Osteoblast (primary cell): ENCODE measurements around the gene LRRK1. TPM values are rescaled to one million over a fixed set of nuclear protein-coding genes. Genes with fewer than 3 reads are reported as not detected.
A peak's percentile ranks its signal among the peaks of the same experiment; 100 is the strongest.

ENCODE experiments used
- DNase-seq: peaks from one replicate; pipeline ENCODE4 v3.0.0; 2011; ENCODE audit warnings: low spot score, mixed read lengths; ENCODE audit not compliant: insufficient read length; ENCODE audit errors: missing footprints
- H2AFZ ChIP-seq: 2 replicates; pipeline ENCODE4 v1.6.0; 2011; ENCODE audit warnings: mild to moderate bottlenecking, low read length
- H3K27ac ChIP-seq: 2 replicates; pipeline ENCODE4 v1.5.1; 2011; ENCODE audit warnings: mild to moderate bottlenecking, low read depth, low read length, moderate library complexity
- H3K27me3 ChIP-seq: 2 replicates; pipeline ENCODE4 v1.6.0; 2012; ENCODE audit warnings: mild to moderate bottlenecking, control low read depth, inconsistent platforms, low read length, moderate library complexity; ENCODE audit not compliant: insufficient read depth
- H3K36me3 ChIP-seq: 2 replicates; pipeline ENCODE4 v1.5.1; 2011; ENCODE audit warnings: mild to moderate bottlenecking, low read length, control low read depth, moderate library complexity; ENCODE audit not compliant: insufficient read depth
- H3K4me1 ChIP-seq: 2 replicates; pipeline ENCODE4 v1.5.1; 2011; ENCODE audit warnings: mild to moderate bottlenecking, low read length, control low read depth, moderate library complexity; ENCODE audit not compliant: insufficient read depth
- H3K4me2 ChIP-seq: 2 replicates; pipeline ENCODE4 v1.6.0; 2011; ENCODE audit warnings: mild to moderate bottlenecking, low read length; ENCODE audit not compliant: insufficient read depth
- H3K4me3 ChIP-seq: fragments of 200-600 bp; sonication (generic); 3 replicates; pipeline ENCODE4 v1.5.1; 2012; ENCODE audit warnings: mild to moderate bottlenecking, low read length, inconsistent platforms; ENCODE audit not compliant: insufficient read depth
- H3K79me2 ChIP-seq: 2 replicates; pipeline ENCODE4 v1.6.0; 2012; ENCODE audit warnings: mild to moderate bottlenecking, low read length, control low read depth, inconsistent platforms; ENCODE audit not compliant: insufficient read depth
- H3K9me3 ChIP-seq: 2 replicates; pipeline ENCODE4 v1.5.1; 2011; ENCODE audit warnings: low read depth, low read length, control low read depth
- H4K20me1 ChIP-seq: 2 replicates; pipeline ENCODE4 v1.6.0; 2012; ENCODE audit warnings: mild to moderate bottlenecking, low read length, control low read depth; ENCODE audit not compliant: insufficient read depth
- total RNA-seq: library from RNA; depleted of rRNA; stranded (reverse); fragments of >200 nt; gene quantifications from 2 replicates; pipeline ENCODE4 v1.2.3, GENCODE V29; 2012
- TF ChIP-seq, protein P1 (sequence below): IDR thresholded peaks from 2 replicates; pipeline ENCODE4 v1.5.1; 2011; ENCODE audit warnings: mild to moderate bottlenecking, low read depth, low read length, moderate library complexity; ENCODE audit errors: extremely low read depth

Gene LRRK1
- total RNA-seq, 1 donor, result 15.2 TPM

DNA sequence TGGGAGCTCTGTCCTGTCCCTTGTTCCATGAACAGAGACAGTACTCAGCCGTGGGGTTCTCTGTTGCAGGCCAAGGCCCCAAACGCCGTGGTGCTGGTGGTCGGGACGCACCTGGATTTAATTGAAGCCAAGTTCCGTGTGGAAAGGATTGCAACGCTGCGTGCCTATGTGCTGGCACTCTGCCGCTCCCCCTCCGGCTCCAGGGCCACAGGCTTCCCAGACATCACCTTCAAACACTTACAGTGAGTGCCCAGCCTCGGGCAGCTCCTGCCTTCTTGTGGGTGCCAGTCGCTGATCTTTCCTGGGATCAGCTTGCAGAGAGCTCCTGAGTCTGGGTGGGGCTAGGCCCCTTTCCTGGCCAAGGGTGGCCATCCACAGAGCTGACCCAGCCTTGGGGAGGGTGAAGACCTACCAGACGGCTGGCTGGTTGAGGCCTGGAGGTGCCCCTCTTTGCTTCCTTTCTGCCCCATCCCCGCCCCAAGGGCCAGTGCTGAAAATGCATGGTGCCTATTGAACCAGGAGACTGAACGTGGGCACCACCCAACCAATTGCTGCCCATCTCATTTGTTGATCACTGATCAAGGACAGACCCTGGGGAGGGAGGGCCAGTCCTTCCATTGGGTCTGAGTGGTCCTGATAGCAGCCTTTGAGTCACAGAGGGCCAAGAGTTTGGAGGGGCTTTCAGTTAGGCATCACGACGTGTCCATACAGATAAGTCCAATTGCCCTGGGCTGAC, 106.9 kb downstream of the LRRK1 start:
- no peak overlapping the region for H2AFZ ChIP-seq
- H3K27ac ChIP-seq, result no peak overlapping the region
- H3K9me3 ChIP-seq, result no peaks in the 10 kb centered on the region
- no peak overlapping the region for H3K4me3 ChIP-seq
- TF ChIP-seq, protein P1, sequence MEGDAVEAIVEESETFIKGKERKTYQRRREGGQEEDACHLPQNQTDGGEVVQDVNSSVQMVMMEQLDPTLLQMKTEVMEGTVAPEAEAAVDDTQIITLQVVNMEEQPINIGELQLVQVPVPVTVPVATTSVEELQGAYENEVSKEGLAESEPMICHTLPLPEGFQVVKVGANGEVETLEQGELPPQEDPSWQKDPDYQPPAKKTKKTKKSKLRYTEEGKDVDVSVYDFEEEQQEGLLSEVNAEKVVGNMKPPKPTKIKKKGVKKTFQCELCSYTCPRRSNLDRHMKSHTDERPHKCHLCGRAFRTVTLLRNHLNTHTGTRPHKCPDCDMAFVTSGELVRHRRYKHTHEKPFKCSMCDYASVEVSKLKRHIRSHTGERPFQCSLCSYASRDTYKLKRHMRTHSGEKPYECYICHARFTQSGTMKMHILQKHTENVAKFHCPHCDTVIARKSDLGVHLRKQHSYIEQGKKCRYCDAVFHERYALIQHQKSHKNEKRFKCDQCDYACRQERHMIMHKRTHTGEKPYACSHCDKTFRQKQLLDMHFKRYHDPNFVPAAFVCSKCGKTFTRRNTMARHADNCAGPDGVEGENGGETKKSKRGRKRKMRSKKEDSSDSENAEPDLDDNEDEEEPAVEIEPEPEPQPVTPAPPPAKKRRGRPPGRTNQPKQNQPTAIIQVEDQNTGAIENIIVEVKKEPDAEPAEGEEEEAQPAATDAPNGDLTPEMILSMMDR, result no peak
- H3K79me2 ChIP-seq, result no peaks in the 10 kb centered on the region
- no peaks in the 10 kb centered on the region for H3K27me3 ChIP-seq
- DNase-seq, result peak; percentile 8
- H4K20me1 ChIP-seq, result no peaks in the 10 kb centered on the region
- no peak overlapping the region for H3K4me2 ChIP-seq
- peaks cover 51% of the 10 kb centered on the region for H3K36me3 ChIP-seq
- no peaks in the 10 kb centered on the region for H3K4me1 ChIP-seq

DNA sequence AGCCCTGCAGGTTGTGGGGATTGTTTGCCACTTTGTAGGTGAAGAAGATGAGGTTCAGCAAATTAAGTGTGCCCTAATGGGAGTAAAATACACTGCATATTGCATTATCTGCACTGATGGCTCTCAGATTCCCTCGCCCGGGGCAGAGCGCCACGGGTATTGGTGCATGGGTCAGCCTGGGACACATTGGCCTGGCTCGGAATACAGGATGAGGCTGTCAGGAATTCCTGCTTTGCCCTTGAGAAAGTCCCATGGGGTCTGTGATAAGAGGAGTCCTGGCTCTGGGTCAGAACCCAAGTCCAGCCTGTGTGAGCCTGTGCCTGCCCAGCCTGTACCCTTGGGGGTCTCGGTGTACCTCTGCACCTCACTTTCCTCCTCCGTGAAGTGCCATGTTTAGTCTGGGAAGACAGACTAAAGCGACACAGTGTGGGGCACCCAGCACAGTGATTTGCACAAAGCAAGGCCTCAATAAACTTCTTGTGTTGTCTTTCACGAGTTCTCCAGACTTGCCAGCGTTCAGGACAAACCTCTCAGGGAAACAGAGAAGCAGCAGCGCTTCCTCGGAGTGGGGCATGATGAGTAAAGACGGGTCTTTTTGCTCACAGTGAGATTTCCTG, 107.6 kb downstream of the LRRK1 start:
- Histone ChIP-seq H3K27ac (no peak overlapping the region), H4K20me1 (no peaks in the 10 kb centered on the region), H3K9me3 (no peaks in the 10 kb centered on the region), H2AFZ (no peak overlapping the region), H3K4me3 (no peak overlapping the region), H3K4me1 (no peaks in the 10 kb centered on the region), H3K27me3 (no peaks in the 10 kb centered on the region), H3K4me2 (no peak overlapping the region), H3K79me2 (no peaks in the 10 kb centered on the region), H3K36me3 (peaks cover 56% of the 10 kb centered on the region)
- TF ChIP-seq, protein P1, result no peak
- peak; percentile 48 for DNase-seq

- Histone ChIP-seq H4K20me1 (no peaks in the 10 kb centered on the region), H3K27me3 (no peaks in the 10 kb centered on the region), H3K4me1 (no peaks in the 10 kb centered on the region), H3K79me2 (no peaks in the 10 kb centered on the region), H2AFZ (no peak overlapping the region), H3K4me2 (no peak overlapping the region), H3K27ac (no peak overlapping the region), H3K9me3 (no peaks in the 10 kb centered on the region), H3K4me3 (no peak overlapping the region), H3K36me3 (peaks cover 50% of the 10 kb centered on the region)
- TF ChIP-seq, protein P1, result no peak
- peak; percentile 70 for DNase-seq
These were observed 108.2 kb downstream of the LRRK1 start for GRCh38 chr15:101027273-101027901.

- Histone ChIP-seq H3K4me1 (no peaks in the 10 kb centered on the region), H3K36me3 (peaks cover 48% of the 10 kb centered on the region), H3K9me3 (no peaks in the 10 kb centered on the region), H3K27ac (no peak overlapping the region), H3K4me2 (no peak overlapping the region), H3K27me3 (no peaks in the 10 kb centered on the region), H3K79me2 (no peaks in the 10 kb centered on the region), H2AFZ (no peak overlapping the region), H3K4me3 (no peak overlapping the region), H4K20me1 (no peaks in the 10 kb centered on the region)
- TF ChIP-seq, protein P1, result no peak
- DNase-seq, result peak; percentile 44
These were observed 108.8 kb downstream of the LRRK1 start for GRCh38 chr15:101027920-101028319.
